Activated T-cell treated with anti-CD3 and anti-CD28 coated beads, Interleukin-2, amount 50 U/mL, for 1 hour (primary cell): Measurements from ENCODE around the gene STON2.
A peak's percentile ranks its signal among the peaks of the same experiment; 100 is the strongest.
"Not testable (repeated sequence)": the region's sequence is repeated elsewhere in the genome, so short reads cannot be mapped to it uniquely, and the experiment has no call there.

Source experiments
- DNase-seq: peaks from one replicate; pipeline ENCODE4 v3.0.0-alpha.2; 2020

The STON2 gene

DNA sequence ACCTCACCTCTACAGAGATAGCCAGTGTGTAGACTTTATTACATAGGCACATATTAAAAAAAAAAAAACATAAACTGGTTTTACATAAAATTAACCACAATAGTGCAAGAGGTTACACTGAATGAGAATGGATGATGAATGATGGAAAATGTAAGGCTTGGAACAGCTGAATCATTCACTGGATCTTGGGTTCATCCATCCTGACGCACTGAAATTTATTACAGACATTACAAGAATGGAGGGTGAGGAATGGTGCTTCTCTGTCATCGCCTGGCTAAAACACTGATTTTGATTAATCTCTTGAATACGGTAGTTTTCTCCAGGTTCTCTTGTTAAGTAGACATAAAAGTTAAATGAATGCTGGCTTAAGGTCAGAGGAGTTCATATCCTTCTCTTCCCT is 139.4 kb downstream of the STON2 start:
- no peak for DNase-seq

DNA sequence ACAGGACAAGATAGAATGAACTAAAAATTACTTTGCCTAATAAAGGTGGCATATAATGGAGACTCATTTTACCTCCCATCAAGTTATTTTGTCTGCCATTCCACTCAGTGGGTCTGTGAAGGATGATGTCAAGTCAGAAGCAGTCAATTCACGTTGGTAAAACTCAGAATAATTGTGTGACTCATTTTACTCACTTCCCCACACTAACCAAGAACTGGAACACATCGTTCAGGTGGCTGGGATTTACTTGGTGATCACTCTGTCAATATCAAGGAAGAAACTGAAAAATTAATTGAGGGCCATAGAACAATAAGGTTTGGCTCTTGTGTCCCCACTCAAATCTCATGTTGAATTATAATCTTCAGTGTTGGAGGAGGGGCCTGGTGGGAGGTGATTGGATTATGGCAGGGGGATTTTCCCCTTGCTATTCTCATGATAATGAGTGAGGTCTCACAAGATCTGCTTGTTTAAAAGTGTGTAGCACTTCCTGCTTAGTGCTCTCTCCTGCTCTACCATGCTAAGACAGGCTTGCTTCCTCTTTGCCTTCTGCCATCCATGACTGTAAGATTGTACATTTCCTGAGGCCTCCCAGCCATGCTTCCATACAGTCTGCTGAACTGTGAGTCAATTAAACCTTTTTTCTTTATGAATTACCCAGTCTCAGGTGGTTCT is 143.7 kb downstream of the STON2 start:
- no peak for DNase-seq

GRCh38 chr14:81252278-81252677 is 147.8 kb downstream of the STON2 start:
- DNase-seq: no peak

- no peak for DNase-seq
Measured at GRCh38 chr14:81247271-81247766, 152.8 kb downstream of the STON2 start.

GRCh38 chr14:81246461-81247270 is 153.5 kb downstream of the STON2 start:
- no peak for DNase-seq

GRCh38 chr14:81245771-81246170 is 154.4 kb downstream of the STON2 start:
- no peak for DNase-seq

DNA sequence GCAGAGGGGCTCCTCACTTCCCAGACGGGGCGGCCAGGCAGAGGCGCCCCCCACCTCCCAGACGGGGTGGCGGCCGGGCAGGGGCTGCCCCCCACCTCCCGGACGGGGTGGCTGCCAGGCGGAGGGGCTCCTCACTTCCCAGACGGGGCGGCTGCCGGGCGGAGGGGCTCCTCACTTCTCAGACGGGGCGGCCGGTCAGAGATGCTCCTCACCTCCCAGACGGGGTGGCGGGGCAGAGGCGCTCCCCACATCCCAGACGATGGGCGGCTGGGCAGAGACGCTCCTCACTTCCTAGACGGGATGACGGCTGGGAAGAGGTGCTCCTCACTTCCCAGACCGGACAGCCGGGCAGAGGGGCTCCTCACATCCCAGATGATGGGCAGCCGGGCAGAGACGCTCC is 155.7 kb downstream of the STON2 start:
- not testable (repeated sequence) for DNase-seq

- DNase-seq: no peak
Measured at GRCh38 chr14:81243499-81243898, 156.6 kb downstream of the STON2 start.

DNA sequence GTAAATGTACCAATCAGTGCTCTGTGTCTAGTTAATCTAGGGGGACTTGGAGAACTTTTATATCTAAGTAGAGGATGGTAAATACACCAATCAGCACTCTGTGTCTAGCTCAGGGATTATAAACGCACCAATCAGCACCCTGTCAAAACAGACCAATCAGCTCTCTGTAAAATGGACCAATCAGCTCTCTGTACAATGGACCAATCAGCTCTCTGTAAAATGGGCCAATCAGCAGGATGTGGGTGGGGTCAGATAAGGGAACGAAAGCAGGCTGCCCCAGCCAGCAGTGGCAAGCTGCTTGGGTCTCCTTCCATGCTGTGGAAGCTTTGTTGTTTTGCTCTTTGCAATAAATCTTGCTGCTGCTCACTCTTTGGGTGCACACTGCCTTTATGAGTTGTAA is 163.3 kb downstream of the STON2 start:
- DNase-seq: not testable (repeated sequence)

GRCh38 chr14:81236138-81236537 is 164.0 kb downstream of the STON2 start:
- DNase-seq: no peak

- DNase-seq: no peak
Measured at GRCh38 chr14:81235096-81235495, 165.0 kb downstream of the STON2 start.

DNA sequence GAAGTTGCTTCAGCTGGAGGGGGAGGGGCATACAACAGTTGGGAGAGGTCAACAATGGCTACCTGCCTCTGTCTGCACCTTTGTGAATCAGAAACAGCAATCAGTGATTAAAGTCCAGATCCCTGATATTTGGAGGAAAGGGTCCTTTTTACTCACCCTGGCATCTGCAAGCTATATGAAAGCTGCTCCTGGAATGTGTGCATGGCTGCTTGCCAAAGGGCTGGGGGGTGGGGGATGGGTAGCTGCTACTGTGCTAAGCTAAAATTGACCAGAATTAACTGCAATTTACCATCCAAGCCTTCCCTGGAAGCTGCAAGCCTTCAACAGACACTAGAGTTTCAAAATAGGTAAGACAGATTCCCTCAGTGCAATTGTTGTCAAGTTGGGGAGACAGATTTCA is 165.8 kb downstream of the STON2 start:
- DNase-seq: no peak

DNA sequence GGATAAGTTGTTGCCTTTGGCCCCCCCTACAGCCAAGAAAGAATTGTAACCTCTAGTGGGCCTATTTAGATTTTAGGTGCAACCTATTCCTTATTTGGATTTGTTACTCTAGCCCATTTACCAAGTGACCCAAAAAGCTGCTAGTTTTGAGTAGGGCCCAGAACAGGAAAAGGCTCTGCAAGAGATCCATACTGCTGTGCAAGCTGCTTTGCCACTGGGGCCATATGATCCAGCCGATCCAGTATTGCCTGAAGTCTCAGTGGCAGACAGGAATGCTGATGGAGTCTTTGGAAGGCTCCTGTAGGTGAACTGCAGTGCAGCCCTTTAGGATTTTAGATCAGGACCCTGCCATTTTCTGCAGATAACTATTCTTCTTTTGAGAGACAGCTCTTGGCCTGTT is 166.5 kb downstream of the STON2 start:
- no peak for DNase-seq

DNA sequence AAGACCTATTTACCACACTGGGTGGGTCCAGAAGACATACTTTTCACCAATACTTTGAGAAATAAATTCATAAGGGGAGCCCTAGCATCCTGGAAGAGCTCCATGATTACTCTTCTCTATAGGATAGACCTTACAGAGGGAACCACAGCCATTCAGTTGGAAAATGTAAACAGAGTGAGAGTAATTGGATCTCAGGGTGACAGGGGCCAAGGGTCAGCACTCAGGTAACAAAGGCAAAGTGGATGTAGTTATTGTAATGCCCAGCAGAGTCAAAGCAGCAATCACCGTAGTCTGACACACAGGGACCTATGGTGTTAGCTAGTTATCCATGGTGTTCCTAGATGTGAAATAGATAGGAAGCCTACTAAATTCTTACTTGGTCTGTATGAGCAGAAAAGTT is 168.6 kb downstream of the STON2 start:
- DNase-seq: no peak

GRCh38 chr14:81224222-81224621 is 175.9 kb downstream of the STON2 start:
- DNase-seq: no peak

- not testable (repeated sequence) for DNase-seq
Measured at GRCh38 chr14:81223788-81224187, 176.3 kb downstream of the STON2 start.

GRCh38 chr14:81222691-81223090 is 177.4 kb downstream of the STON2 start:
- DNase-seq: no peak

GRCh38 chr14:81222126-81222525 is 178.0 kb downstream of the STON2 start:
- DNase-seq: no peak

DNA sequence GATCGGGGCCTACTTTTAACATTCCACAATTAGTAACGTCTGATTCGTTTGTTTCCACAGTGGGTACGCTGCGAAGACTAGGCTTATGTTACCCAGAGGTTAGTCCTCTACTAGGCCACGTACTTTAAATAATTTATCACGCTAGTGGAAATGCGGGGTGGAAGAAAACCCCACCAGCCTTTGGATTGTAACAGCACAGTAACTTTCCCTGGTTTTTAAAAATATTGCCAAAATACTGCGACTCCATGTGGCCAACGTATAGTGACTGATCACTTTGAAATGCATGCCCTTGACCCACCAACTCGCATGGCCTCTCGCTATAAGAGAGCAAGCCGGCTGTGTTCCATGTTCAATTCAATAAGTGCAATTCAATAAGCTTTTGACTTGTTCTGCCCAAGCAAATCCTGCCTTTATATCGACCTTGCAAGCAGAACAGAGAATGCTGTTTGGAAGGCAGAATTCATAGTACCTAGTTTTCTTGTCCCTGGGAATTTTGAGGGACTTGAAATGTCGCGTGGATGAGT is 178.5 kb downstream of the STON2 start:
- DNase-seq: no peak

- peak; percentile 96 for DNase-seq
Measured at GRCh38 chr14:81220830-81221578, 179.1 kb downstream of the STON2 start, which contains the start of gene GTF2A1. Gene GTF2A1 (minus strand): TSS chr14:81220959. CDS start chr14:81220518, 441 bp downstream.

DNA sequence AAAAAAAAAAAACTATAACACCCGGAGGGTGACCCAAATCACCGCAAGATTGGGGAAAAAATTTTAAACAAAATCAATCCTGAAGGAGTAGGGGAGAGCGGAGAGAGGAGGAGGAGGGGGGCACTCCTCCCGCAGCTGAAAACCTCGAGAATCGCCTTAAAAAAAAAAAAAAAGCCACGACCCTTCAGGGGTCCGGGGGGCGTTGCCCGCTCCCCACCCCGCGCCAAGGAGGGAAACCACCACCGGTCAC is 179.6 kb downstream of the STON2 start:
- DNase-seq: no peak

DNA sequence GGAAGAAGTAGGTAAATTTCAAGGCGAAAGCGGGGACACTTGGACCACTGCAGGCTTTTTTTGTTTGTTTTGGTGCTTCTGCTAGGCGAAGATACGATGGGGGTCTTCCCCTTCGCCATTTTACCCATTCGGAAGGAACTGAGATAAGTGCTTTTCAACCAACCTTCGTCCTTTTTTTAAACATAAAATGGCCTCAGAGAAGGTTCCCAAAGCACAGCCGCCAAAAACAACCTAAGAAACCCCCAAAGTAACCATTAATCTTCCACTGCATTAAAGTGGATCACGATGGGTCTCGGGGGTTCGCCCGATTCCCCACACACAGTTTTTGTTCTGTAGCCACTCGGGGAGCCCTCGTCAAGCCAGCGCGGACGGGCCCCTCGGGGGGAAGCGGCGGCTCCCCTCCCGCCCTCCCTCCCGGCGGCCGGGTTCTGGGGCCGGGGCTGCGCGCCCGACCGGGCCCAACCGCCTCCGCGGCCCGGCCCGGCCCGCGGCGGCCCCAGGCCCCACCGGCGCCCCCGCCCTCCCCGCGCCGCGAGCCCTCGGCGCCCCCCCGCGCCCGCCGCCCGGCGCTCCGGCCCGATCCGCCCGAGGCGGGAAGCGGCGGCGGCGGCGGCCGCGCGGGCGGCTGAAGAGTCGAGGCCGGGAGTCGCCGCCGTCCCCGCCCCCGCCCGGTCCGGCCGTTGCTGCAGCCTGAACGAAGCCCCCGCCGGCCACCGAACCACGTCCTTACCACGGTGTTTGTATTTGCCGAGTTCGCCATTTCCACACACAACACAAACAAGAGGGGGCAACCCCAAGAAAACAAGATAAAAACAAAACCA is 180.2 kb downstream of the STON2 start:
- peak; percentile 65 for DNase-seq
